GM12878 (cell line): ENCODE data around the gene ARL6IP5. TPM values are rescaled to one million over a fixed set of nuclear protein-coding genes. Genes with fewer than 3 reads are reported as not detected.

ENCODE experiments used
- ATAC-seq: fragments of 200-7000 bp; cut with Tn5 transposase; 3 replicates; pipeline ENCODE4 v1.9.1; 2020; ENCODE audit warnings: mild to moderate bottlenecking, moderate library complexity
- BruUV-seq: library from RNA; stranded (reverse); fragments of 400-500 nt; replicated peaks from 2 replicates; lab custom pipeline; 2021; lab: Mats Ljungman, UMichigan
- CTCF ChIA-PET: fragments of 300-600 bp; sonication (Branson Sonifier 250); formaldehyde crosslinking; extraction: SDS; loops from one replicate; lab custom pipeline; 2021; ENCODE audit warnings: inconsistent platforms; lab: Yijun Ruan, JAX
- POLR2A ChIA-PET: fragments of 350-600 bp; formaldehyde crosslinking; extraction: SDS; loops from one replicate; lab custom pipeline; 2021; ENCODE audit warnings: inconsistent platforms; lab: Charles Lee
- RAD21 ChIA-PET: fragments of 300-600 bp; sonication (Branson Sonifier 250); formaldehyde crosslinking; loops from one replicate; lab custom pipeline; 2023; ENCODE audit warnings: antibody characterized with exemption; ENCODE audit not compliant: unreplicated experiment; lab: Charles Lee
- SMC1A ChIA-PET: fragments of 300-600 bp; sonication (Branson Sonifier 250); formaldehyde crosslinking; loops from one replicate; lab custom pipeline; 2023; ENCODE audit not compliant: unreplicated experiment, uncharacterized antibody; lab: Charles Lee
- DNase-seq: peaks from one replicate; pipeline ENCODE4 v3.0.0-alpha.2; 2011; ENCODE audit warnings: low read depth, low spot score
- FAIRE-seq: peaks from 3 replicates; lab custom pipeline; 2011; peaks lifted over from hg19 to GRCh38; lab: Jason Lieb, UNC
- H2AFZ ChIP-seq: 2 replicates; pipeline ENCODE4 v1.6.0; 2011; ENCODE audit warnings: low read depth, low read length, control low read depth; ENCODE audit not compliant: control insufficient read depth
- H3K27ac ChIP-seq: 2 replicates; pipeline ENCODE4 v1.5.1; 2011; ENCODE audit warnings: control low read depth; ENCODE audit not compliant: control insufficient read depth, insufficient read depth
- H3K27me3 ChIP-seq, 2 experiments: replicated peaks in 1 of 2; 2 replicates each; pipeline versions ENCODE4 v1.6.0 to v1.6.1; 2011; ENCODE audit warnings: low read length in 1 of 2; ENCODE audit not compliant: control insufficient read depth in 2 of 2, insufficient read depth in 2 of 2
- H3K36me3 ChIP-seq, 2 experiments: 2 replicates each; pipeline ENCODE4 v1.5.1; 2011; ENCODE audit warnings: low read length in 1 of 2; ENCODE audit not compliant: control insufficient read depth in 2 of 2, insufficient read depth in 2 of 2
- H3K4me1 ChIP-seq: 2 replicates; pipeline ENCODE4 v1.6.1; 2011; ENCODE audit warnings: mild to moderate bottlenecking, low read length, moderate library complexity, mixed read lengths; ENCODE audit not compliant: control insufficient read depth, insufficient read depth
- H3K4me2 ChIP-seq: 2 replicates; pipeline ENCODE4 v1.6.0; 2011; ENCODE audit warnings: control low read depth; ENCODE audit not compliant: control insufficient read depth, insufficient read depth
- H3K4me3 ChIP-seq: fragments of 200-600 bp; sonication (generic); 2 replicates; pipeline ENCODE4 v1.5.1; 2016
- H3K79me2 ChIP-seq: 2 replicates; pipeline ENCODE4 v1.6.0; 2011; ENCODE audit warnings: low read length; ENCODE audit not compliant: control insufficient read depth, insufficient read depth
- H3K9ac ChIP-seq: 2 replicates; pipeline ENCODE4 v1.8.0; 2011; ENCODE audit warnings: low read length, control low read depth, mixed read lengths; ENCODE audit not compliant: control insufficient read depth, insufficient read depth
- H3K9me3 ChIP-seq: replicated peaks from 3 replicates; pipeline ENCODE4 v1.5.1; 2011; ENCODE audit warnings: mild to moderate bottlenecking, low read length; ENCODE audit not compliant: control insufficient read depth, insufficient read depth
- H4K20me1 ChIP-seq: 2 replicates; pipeline ENCODE4 v1.6.0; 2011; ENCODE audit not compliant: control insufficient read depth, insufficient read depth
- BHLHE40 ChIP-seq, 2 experiments: fragments of 450-650 bp in 1 of 2; IDR thresholded peaks; 2 replicates each; pipeline ENCODE4 v1.6.1; 2011 to 2017; ENCODE audit warnings: low read depth in 2 of 2, borderline replicate concordance in 1 of 2, improper control_type of control experiment in 1 of 2, low read length in 1 of 2, mild to moderate bottlenecking in 1 of 2
- IKZF2 ChIP-seq, 2 experiments: fragments of 450-650 bp; IDR thresholded peaks; 2 replicates each; pipeline ENCODE4 v1.6.1; 2017; ENCODE audit warnings: mild to moderate bottlenecking in 2 of 2, moderate library complexity in 2 of 2
- KDM1A ChIP-seq: fragments of 200-600 bp; sonication (generic); IDR thresholded peaks from 2 replicates; pipeline ENCODE4 v1.6.1; 2016; ENCODE audit warnings: borderline replicate concordance
- NR2F1 ChIP-seq: fragments of 450-650 bp; conservative IDR thresholded peaks from 2 replicates; pipeline ENCODE4 v1.6.1; 2017; ENCODE audit warnings: mild to moderate bottlenecking
- PAX8 ChIP-seq: fragments of 450-650 bp; IDR thresholded peaks from 2 replicates; pipeline ENCODE4 v1.6.1; 2017; ENCODE audit warnings: mild to moderate bottlenecking, moderate library complexity
- RBBP5 ChIP-seq: fragments of 200-600 bp; sonication (generic); conservative IDR thresholded peaks from 2 replicates; pipeline ENCODE4 v1.6.1; 2016
- RUNX3 ChIP-seq: IDR thresholded peaks from 2 replicates; pipeline ENCODE4 v1.6.1; 2012; ENCODE audit warnings: low read length, inconsistent platforms
- ZNF274 ChIP-seq: IDR thresholded peaks from one replicate; pipeline ENCODE4 v1.8.0; 2011; ENCODE audit not compliant: insufficient read length, insufficient read depth
- WGBS: methylation state at CpG from one replicate; pipeline ENCODE4 v1.1.6; 2016; ENCODE audit warnings: low lambda C conversion rate; ENCODE audit not compliant: insufficient replicate concordance, insufficient coverage; ENCODE audit errors: missing lambda C conversion rate; 5-methylcytosine and 5-hydroxymethylcytosine counted together
- in situ Hi-C: fragments of 300-500 bp; cut with MboI; formaldehyde crosslinking; loops from 9 replicates; pipeline ENCODE4 v1.14.3; 2018; ENCODE audit warnings: mixed read lengths
- intact Hi-C: fragments of 100-400 bp; cut with micrococcal nuclease; formaldehyde crosslinking; loops from one replicate; pipeline ENCODE4 v1.14.2; 2022; ENCODE audit not compliant: unreplicated experiment
- polyA plus RNA-seq, 11 experiments: library from polyadenylated mRNA; depleted of rRNA in 4 of 11; unstranded in 6 of 11; stranded (reverse) in 5 of 11; fragments of >200 nt; fragmentation: Nextera tagmentation in 4 of 11; fragmentation: Illumina TruSeq in 1 of 11; extraction: Ambion mirVana in 4 of 11; extraction: Trizol in 1 of 11; gene quantifications; 1 replicate in 1 of 11; 2 replicates in 10 of 11; pipeline versions ENCODE4 v1.2.1 to v1.2.3, GENCODE V29; 2011 to 2016; ENCODE audit warnings: inconsistent platforms in 2 of 11, missing spikeins in 2 of 11, low read depth in 1 of 11
- total RNA-seq, 4 experiments: library from RNA; depleted of rRNA in 3 of 4; stranded (reverse); fragments of >200 nt in 3 of 4; fragmentation: Illumina TruSeq in 1 of 4; extraction: Trizol in 1 of 4; gene quantifications; 2 replicates each; pipeline versions ENCODE4 v1.2.1 to v1.2.3, GENCODE V29; 2013 to 2021
- TF ChIP-seq, protein P1 (sequence below): fragments of 450-650 bp; IDR thresholded peaks from 2 replicates; pipeline ENCODE4 v1.6.1; 2016; ENCODE audit warnings: mild to moderate bottlenecking, moderate library complexity, borderline replicate concordance
- TF ChIP-seq, protein P2 (sequence below): fragments of 450-650 bp; formaldehyde crosslinking; IDR thresholded peaks from 2 replicates; pipeline ENCODE4 v1.5.0; 2022; ENCODE audit warnings: mild to moderate bottlenecking, missing genetic modification characterization
- TF ChIP-seq, protein P3 (sequence below): IDR thresholded peaks from 2 replicates; pipeline ENCODE4 v1.6.1; 2011; ENCODE audit warnings: borderline replicate concordance, low read depth, mild to moderate bottlenecking, moderate library complexity, low read length; ENCODE audit not compliant: insufficient read depth, poor library complexity, severe bottlenecking
- TF ChIP-seq, protein P4 (sequence below): IDR thresholded peaks from 2 replicates; pipeline ENCODE4 v1.6.1; 2012; ENCODE audit warnings: low read depth, low read length, improper control_type of control experiment

Gene ARL6IP5
- total and polyA plus RNA-seq, 10 of the 15 experiments (the other 5 are each of a cell fraction or from before 2014, with no cell fraction given) = 78.2 to 310 (median 148) TPM

DNA sequence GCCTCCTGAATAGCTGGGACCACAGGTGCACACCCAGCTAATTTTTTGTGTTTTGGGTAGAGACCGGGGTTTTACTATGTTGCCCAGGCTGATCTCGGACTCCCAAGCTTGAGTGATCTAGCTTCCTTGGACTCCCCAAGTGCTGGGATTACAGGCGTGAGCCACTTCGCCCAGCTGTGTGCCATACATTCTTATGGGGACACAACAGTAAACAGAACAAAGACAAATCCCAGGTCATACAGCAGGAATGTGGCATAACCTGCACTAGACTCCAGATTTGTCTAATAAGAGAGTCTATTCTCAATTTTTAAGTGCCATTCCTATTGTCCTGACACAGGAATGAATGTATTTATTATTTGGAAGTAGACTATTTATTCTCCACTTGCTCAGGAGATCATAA, 17.6 kb downstream of the ARL6IP5 start:
- intact Hi-C loops = no loop called here
- peaks cover 14% of the 10 kb centered on the region for H3K79me2 ChIP-seq
- DNase-seq (no peak), FAIRE-seq (no peak), ATAC-seq (no peak)
- no peak overlapping the region for H3K9ac ChIP-seq
- H3K36me3 ChIP-seq = peaks cover 4 to 27% of the 10 kb centered on the region in 2 experiments
- no peak overlapping the region for H3K4me3 ChIP-seq
- 98% methylated on average over 4 of the region's 4 CpGs for WGBS
- H3K9me3 ChIP-seq = no peaks in the 10 kb centered on the region
- in situ Hi-C loops = no loop called here
- H3K27ac ChIP-seq = no peak overlapping the region
- no TSS peak for BruUV-seq
- SMC1A ChIA-PET = interaction anchor here (1.8 to 4.6 kb wide), 2 partner anchors 12 to 42 kb away, joined by 6 to 33 read pairs; no protein-coding TSS in a partner anchor
- POLR2A ChIA-PET = interaction anchor here (0.5 to 1.3 kb wide), 2 partner anchors 11 to 13 kb away, joined by 3 to 4 read pairs; no protein-coding TSS in a partner anchor
- TF ChIP-seq BHLHE40 (IDR thresholded peaks at IDR 0.05; ENCODE audit: borderline replicate concordance in 1 of 2, low read depth in 2 of 2, low read length in 1 of 2) (no peak), RBBP5 (no peak), NR2F1 (no peak), PAX8 (no peak), ZNF274 (no peak), KDM1A (no peak), IKZF2 (IDR thresholded peaks at IDR 0.05) (no peak), RUNX3 (no peak)
- TF ChIP-seq, protein P1, sequence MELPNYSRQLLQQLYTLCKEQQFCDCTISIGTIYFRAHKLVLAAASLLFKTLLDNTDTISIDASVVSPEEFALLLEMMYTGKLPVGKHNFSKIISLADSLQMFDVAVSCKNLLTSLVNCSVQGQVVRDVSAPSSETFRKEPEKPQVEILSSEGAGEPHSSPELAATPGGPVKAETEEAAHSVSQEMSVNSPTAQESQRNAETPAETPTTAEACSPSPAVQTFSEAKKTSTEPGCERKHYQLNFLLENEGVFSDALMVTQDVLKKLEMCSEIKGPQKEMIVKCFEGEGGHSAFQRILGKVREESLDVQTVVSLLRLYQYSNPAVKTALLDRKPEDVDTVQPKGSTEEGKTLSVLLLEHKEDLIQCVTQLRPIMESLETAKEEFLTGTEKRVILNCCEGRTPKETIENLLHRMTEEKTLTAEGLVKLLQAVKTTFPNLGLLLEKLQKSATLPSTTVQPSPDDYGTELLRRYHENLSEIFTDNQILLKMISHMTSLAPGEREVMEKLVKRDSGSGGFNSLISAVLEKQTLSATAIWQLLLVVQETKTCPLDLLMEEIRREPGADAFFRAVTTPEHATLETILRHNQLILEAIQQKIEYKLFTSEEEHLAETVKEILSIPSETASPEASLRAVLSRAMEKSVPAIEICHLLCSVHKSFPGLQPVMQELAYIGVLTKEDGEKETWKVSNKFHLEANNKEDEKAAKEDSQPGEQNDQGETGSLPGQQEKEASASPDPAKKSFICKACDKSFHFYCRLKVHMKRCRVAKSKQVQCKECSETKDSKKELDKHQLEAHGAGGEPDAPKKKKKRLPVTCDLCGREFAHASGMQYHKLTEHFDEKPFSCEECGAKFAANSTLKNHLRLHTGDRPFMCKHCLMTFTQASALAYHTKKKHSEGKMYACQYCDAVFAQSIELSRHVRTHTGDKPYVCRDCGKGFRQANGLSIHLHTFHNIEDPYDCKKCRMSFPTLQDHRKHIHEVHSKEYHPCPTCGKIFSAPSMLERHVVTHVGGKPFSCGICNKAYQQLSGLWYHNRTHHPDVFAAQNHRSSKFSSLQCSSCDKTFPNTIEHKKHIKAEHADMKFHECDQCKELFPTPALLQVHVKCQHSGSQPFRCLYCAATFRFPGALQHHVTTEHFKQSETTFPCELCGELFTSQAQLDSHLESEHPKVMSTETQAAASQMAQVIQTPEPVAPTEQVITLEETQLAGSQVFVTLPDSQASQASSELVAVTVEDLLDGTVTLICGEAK = no peak
- TF ChIP-seq, protein P2, sequence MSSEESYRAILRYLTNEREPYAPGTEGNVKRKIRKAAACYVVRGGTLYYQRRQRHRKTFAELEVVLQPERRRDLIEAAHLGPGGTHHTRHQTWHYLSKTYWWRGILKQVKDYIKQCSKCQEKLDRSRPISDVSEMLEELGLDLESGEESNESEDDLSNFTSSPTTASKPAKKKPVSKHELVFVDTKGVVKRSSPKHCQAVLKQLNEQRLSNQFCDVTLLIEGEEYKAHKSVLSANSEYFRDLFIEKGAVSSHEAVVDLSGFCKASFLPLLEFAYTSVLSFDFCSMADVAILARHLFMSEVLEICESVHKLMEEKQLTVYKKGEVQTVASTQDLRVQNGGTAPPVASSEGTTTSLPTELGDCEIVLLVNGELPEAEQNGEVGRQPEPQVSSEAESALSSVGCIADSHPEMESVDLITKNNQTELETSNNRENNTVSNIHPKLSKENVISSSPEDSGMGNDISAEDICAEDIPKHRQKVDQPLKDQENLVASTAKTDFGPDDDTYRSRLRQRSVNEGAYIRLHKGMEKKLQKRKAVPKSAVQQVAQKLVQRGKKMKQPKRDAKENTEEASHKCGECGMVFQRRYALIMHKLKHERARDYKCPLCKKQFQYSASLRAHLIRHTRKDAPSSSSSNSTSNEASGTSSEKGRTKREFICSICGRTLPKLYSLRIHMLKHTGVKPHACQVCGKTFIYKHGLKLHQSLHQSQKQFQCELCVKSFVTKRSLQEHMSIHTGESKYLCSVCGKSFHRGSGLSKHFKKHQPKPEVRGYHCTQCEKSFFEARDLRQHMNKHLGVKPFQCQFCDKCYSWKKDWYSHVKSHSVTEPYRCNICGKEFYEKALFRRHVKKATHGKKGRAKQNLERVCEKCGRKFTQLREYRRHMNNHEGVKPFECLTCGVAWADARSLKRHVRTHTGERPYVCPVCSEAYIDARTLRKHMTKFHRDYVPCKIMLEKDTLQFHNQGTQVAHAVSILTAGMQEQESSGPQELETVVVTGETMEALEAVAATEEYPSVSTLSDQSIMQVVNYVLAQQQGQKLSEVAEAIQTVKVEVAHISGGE (CRISPR knock-in tag) = no peak
- TF ChIP-seq, protein P3, sequence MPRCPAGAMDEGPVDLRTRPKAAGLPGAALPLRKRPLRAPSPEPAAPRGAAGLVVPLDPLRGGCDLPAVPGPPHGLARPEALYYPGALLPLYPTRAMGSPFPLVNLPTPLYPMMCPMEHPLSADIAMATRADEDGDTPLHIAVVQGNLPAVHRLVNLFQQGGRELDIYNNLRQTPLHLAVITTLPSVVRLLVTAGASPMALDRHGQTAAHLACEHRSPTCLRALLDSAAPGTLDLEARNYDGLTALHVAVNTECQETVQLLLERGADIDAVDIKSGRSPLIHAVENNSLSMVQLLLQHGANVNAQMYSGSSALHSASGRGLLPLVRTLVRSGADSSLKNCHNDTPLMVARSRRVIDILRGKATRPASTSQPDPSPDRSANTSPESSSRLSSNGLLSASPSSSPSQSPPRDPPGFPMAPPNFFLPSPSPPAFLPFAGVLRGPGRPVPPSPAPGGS = no peak
- TF ChIP-seq, protein P4, sequence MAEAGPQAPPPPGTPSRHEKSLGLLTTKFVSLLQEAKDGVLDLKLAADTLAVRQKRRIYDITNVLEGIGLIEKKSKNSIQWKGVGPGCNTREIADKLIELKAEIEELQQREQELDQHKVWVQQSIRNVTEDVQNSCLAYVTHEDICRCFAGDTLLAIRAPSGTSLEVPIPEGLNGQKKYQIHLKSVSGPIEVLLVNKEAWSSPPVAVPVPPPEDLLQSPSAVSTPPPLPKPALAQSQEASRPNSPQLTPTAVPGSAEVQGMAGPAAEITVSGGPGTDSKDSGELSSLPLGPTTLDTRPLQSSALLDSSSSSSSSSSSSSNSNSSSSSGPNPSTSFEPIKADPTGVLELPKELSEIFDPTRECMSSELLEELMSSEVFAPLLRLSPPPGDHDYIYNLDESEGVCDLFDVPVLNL = no peak
- RAD21 ChIA-PET = no interaction called here
- no peaks in the 10 kb centered on the region for H3K27me3 ChIP-seq
- peaks cover 4% of the 10 kb centered on the region; the same call in 1 of the 2 replicates for H4K20me1 ChIP-seq
- no peak overlapping the region for H2AFZ ChIP-seq
- no peak overlapping the region for H3K4me2 ChIP-seq
- no peaks in the 10 kb centered on the region for H3K4me1 ChIP-seq
- CTCF ChIA-PET = interaction anchor here (1.3 kb wide), 1 partner anchor 18 kb away, joined by 4 read pairs; no protein-coding TSS in a partner anchor
